OCI-LY1 (cell line): ENCODE results near the gene AKNAD1.

Experiments
- H2AFZ ChIP-seq: fragments of 200-600 bp; sonication (generic), shearing (Covaris generic); 2 replicates; pipeline ENCODE4 v1.6.0; 2014; ENCODE audit warnings: antibody characterized with exemption, mild to moderate bottlenecking, low read length
- H3F3A ChIP-seq: fragments of 200-600 bp; sonication (generic), shearing (Covaris generic); 2 replicates; pipeline ENCODE4 v1.6.0; 2014; ENCODE audit warnings: mild to moderate bottlenecking, antibody characterized with exemption, low read length, moderate library complexity; ENCODE audit not compliant: insufficient read depth
- H3K27ac ChIP-seq: fragments of 200-600 bp; sonication (generic); 2 replicates; pipeline ENCODE4 v1.5.1; 2014; ENCODE audit warnings: low read length, mixed run types, mild to moderate bottlenecking, low read depth; ENCODE audit not compliant: poor library complexity, severe bottlenecking
- H3K27me3 ChIP-seq: fragments of 200-600 bp; sonication (generic); 2 replicates; pipeline ENCODE4 v1.6.0; 2014; ENCODE audit warnings: antibody characterized with exemption, mild to moderate bottlenecking, low read length, moderate library complexity; ENCODE audit not compliant: insufficient read depth
- H3K36me3 ChIP-seq: fragments of 200-600 bp; sonication (generic); 2 replicates; pipeline ENCODE4 v1.6.1; 2014; ENCODE audit warnings: mild to moderate bottlenecking, antibody characterized with exemption, low read length, moderate library complexity, mixed read lengths; ENCODE audit not compliant: insufficient read depth
- H3K4me1 ChIP-seq: fragments of 200-600 bp; sonication (generic); 2 replicates; pipeline ENCODE4 v1.5.1; 2014; ENCODE audit warnings: mild to moderate bottlenecking, low read length, moderate library complexity; ENCODE audit not compliant: insufficient read depth, severe bottlenecking
- H3K4me2 ChIP-seq: fragments of 200-600 bp; sonication (generic), shearing (Covaris generic); 2 replicates; pipeline ENCODE4 v1.6.1; 2014; ENCODE audit warnings: low read length
- H3K4me3 ChIP-seq: fragments of 200-600 bp; sonication (generic); 2 replicates; pipeline ENCODE4 v1.5.1; 2014; ENCODE audit warnings: low read length, low read depth, mild to moderate bottlenecking, mixed read lengths; ENCODE audit not compliant: poor library complexity, severe bottlenecking
- H3K79me2 ChIP-seq: fragments of 200-600 bp; shearing (Covaris generic); 2 replicates; pipeline ENCODE4 v1.6.1; 2016; ENCODE audit warnings: mixed run types, low read length, mixed read lengths; ENCODE audit not compliant: insufficient read depth
- H3K9ac ChIP-seq: fragments of 200-600 bp; sonication (generic), shearing (Covaris generic); 2 replicates; pipeline ENCODE4 v1.6.1; 2014; ENCODE audit warnings: mild to moderate bottlenecking, low read length, mixed read lengths
- H3K9me2 ChIP-seq: fragments of 200-600 bp; sonication (generic), shearing (Covaris generic); 2 replicates; pipeline ENCODE4 v1.6.1; 2014; ENCODE audit warnings: low read depth, mild to moderate bottlenecking, low read length, mixed read lengths
- H3K9me3 ChIP-seq: fragments of 200-600 bp; shearing (Covaris generic); 2 replicates; pipeline ENCODE4 v1.6.1; 2014; ENCODE audit warnings: low read length, mixed read lengths
- H4K20me1 ChIP-seq: fragments of 200-600 bp; sonication (generic), shearing (Covaris generic); 2 replicates; pipeline ENCODE4 v1.6.0; 2016; ENCODE audit warnings: mild to moderate bottlenecking, low read length; ENCODE audit not compliant: insufficient read depth
- EZH2 ChIP-seq: fragments of 200-600 bp; sonication (generic), shearing (Covaris generic); IDR thresholded peaks from 2 replicates; pipeline ENCODE4 v1.8.0; 2017; ENCODE audit warnings: borderline replicate concordance, mixed run types, mild to moderate bottlenecking, antibody characterized with exemption, low read length, moderate library complexity, mixed read lengths
- TF ChIP-seq, protein P1 (sequence below): fragments of 200-600 bp; sonication (generic), shearing (Covaris generic); IDR thresholded peaks from 2 replicates; pipeline ENCODE4 v1.5.1; 2017; ENCODE audit warnings: mild to moderate bottlenecking, antibody characterized with exemption, low read length, moderate library complexity, mixed read lengths

The AKNAD1 gene

GRCh38 chr1:108862698-108863477, 6.0 kb upstream of the AKNAD1 start:
- H3K4me2 ChIP-seq, result no peak overlapping the region
- no peaks in the 10 kb centered on the region for H3K27me3 ChIP-seq
- H3K36me3 ChIP-seq, result no peaks in the 10 kb centered on the region
- H2AFZ ChIP-seq, result no peak overlapping the region
- no peak overlapping the region for H3K27ac ChIP-seq
- H3K4me3 ChIP-seq, result no peak overlapping the region
- no peaks in the 10 kb centered on the region for H3K9me2 ChIP-seq
- no peak overlapping the region for H3K9ac ChIP-seq
- no peaks in the 10 kb centered on the region for H3F3A ChIP-seq
- H3K4me1 ChIP-seq, result peaks cover 5% of the 10 kb centered on the region
- H4K20me1 ChIP-seq, result no peaks in the 10 kb centered on the region
- TF ChIP-seq, protein P1, sequence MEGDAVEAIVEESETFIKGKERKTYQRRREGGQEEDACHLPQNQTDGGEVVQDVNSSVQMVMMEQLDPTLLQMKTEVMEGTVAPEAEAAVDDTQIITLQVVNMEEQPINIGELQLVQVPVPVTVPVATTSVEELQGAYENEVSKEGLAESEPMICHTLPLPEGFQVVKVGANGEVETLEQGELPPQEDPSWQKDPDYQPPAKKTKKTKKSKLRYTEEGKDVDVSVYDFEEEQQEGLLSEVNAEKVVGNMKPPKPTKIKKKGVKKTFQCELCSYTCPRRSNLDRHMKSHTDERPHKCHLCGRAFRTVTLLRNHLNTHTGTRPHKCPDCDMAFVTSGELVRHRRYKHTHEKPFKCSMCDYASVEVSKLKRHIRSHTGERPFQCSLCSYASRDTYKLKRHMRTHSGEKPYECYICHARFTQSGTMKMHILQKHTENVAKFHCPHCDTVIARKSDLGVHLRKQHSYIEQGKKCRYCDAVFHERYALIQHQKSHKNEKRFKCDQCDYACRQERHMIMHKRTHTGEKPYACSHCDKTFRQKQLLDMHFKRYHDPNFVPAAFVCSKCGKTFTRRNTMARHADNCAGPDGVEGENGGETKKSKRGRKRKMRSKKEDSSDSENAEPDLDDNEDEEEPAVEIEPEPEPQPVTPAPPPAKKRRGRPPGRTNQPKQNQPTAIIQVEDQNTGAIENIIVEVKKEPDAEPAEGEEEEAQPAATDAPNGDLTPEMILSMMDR, result no peak
- no peak for TF ChIP-seq EZH2
- no peaks in the 10 kb centered on the region for H3K79me2 ChIP-seq
- H3K9me3 ChIP-seq, result no peaks in the 10 kb centered on the region

DNA sequence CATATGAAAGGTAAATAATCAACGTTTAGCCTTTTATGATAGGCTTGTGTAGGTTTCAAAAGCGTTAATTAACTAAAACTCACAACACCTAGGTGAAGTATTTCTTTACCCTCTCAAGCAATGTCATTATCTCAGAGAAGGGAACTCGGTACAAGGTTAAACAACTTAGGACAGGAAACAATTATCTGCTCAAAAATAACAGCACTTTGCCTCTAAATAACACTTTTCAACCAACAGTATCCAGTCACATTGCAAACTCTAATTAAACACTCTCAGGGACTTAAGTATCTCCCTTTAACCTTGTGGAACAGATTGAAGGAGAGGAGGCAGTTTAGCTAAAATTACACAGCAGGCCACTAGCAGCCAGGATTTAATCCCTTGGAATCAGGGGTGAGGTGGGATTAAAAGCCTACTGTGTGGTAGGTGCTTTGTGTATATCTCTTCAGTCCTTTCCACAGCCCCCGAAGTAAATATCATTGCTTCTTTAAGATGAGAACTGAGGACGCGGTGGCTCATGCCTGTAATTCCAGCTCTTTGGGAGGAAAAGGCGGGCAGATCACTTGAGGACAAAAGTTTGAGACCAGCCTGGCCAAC, 5.2 kb upstream of the AKNAD1 start:
- H2AFZ ChIP-seq, result no peak overlapping the region

DNA sequence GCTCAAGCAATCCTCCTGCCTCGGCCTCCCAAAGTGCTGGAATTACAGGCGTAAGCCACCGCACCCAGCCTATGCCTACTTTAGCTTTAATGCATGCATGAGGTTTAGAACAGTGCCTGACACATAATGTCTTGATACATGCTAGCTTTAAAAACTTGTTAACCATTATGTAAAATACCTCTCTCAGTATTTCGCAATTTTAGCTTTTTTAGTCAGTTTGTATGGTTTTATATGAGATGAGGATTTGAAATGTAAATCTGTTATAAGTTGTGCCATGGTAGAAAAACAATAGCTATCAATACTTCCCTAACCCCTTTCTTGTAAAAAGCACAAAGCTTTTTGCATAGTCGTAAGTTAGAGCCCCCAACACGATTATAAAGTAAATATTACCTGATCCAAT, 4.7 kb upstream of the AKNAD1 start:
- TF ChIP-seq EZH2, result no peak
- TF ChIP-seq, protein P1, result no peak
- no peak overlapping the region for H3K4me2 ChIP-seq
- no peaks in the 10 kb centered on the region for H3K79me2 ChIP-seq
- H3K4me1 ChIP-seq, result peaks cover 5% of the 10 kb centered on the region
- H3K4me3 ChIP-seq, result no peak overlapping the region
- no peaks in the 10 kb centered on the region; the same call in 1 of the 2 replicates for H3K27me3 ChIP-seq
- no peaks in the 10 kb centered on the region for H3K9me3 ChIP-seq
- H3F3A ChIP-seq, result no peaks in the 10 kb centered on the region
- H3K27ac ChIP-seq, result no peak overlapping the region
- no peaks in the 10 kb centered on the region for H3K9me2 ChIP-seq
- no peak overlapping the region for H2AFZ ChIP-seq
- H4K20me1 ChIP-seq, result no peaks in the 10 kb centered on the region
- no peaks in the 10 kb centered on the region for H3K36me3 ChIP-seq
- H3K9ac ChIP-seq, result no peak overlapping the region

More for the DNA sequence above, 5.2 kb upstream of the AKNAD1 start:
- Histone ChIP-seq H4K20me1 (no peaks in the 10 kb centered on the region), H3K4me3 (no peak overlapping the region), H3K27ac (no peak overlapping the region), H3K79me2 (no peaks in the 10 kb centered on the region), H3K9me3 (no peaks in the 10 kb centered on the region), H3K36me3 (no peaks in the 10 kb centered on the region), H3K4me1 (peaks cover 5% of the 10 kb centered on the region), H3K4me2 (no peak overlapping the region), H3K27me3 (no peaks in the 10 kb centered on the region; the same call in 1 of the 2 replicates), H3K9me2 (no peaks in the 10 kb centered on the region), H3K9ac (no peak overlapping the region), H3F3A (no peaks in the 10 kb centered on the region)
- TF ChIP-seq EZH2, result no peak
- TF ChIP-seq, protein P1, result no peak
